Trophoblast cell (in vitro differentiated cells and primary cell): ENCODE results near the gene DONSON.

Experiments used
- DNase-seq, 2 donors: peaks; one replicate each; pipeline ENCODE4 v3.0.0-alpha.2; 2016
- H2AFZ ChIP-seq: 2 replicates; pipeline ENCODE4 v1.6.1; 2013; ENCODE audit warnings: low read length, moderate library complexity, mild to moderate bottlenecking; ENCODE audit not compliant: insufficient read depth, poor library complexity
- H2AK5ac ChIP-seq: 2 replicates; pipeline ENCODE4 v1.6.1; 2013; ENCODE audit warnings: mild to moderate bottlenecking, low read length
- H2BK120ac ChIP-seq: 2 replicates; pipeline ENCODE4 v1.6.1; 2013; ENCODE audit warnings: low read length, mild to moderate bottlenecking, moderate library complexity; ENCODE audit not compliant: insufficient read depth, poor library complexity
- H2BK12ac ChIP-seq: 2 replicates; pipeline ENCODE4 v1.6.1; 2013; ENCODE audit warnings: mild to moderate bottlenecking, low read length, moderate library complexity
- H2BK5ac ChIP-seq: 2 replicates; pipeline ENCODE4 v1.6.1; 2013; ENCODE audit warnings: low read length, low read depth, moderate library complexity, mild to moderate bottlenecking; ENCODE audit not compliant: poor library complexity
- H3K14ac ChIP-seq: 2 replicates; pipeline ENCODE4 v1.6.1; 2013; ENCODE audit warnings: mild to moderate bottlenecking, low read length
- H3K18ac ChIP-seq: 2 replicates; pipeline ENCODE4 v1.6.1; 2013; ENCODE audit warnings: mild to moderate bottlenecking, low read length
- H3K23ac ChIP-seq: 2 replicates; pipeline ENCODE4 v1.6.1; 2013; ENCODE audit warnings: low read length
- H3K27ac ChIP-seq: 2 replicates; pipeline ENCODE4 v1.5.1; 2013; ENCODE audit warnings: low read depth, mild to moderate bottlenecking, inconsistent platforms, low read length, moderate library complexity
- H3K27me3 ChIP-seq: 2 replicates; pipeline ENCODE4 v1.6.1; 2013; ENCODE audit warnings: inconsistent platforms, mild to moderate bottlenecking, low read length, moderate library complexity; ENCODE audit not compliant: insufficient read depth
- H3K36me3 ChIP-seq, 2 experiments: 1 replicate in 1 of 2; 2 replicates in 1 of 2; pipeline ENCODE4 v1.6.1; 2013; ENCODE audit warnings: low read length in 2 of 2, mild to moderate bottlenecking in 2 of 2, moderate library complexity in 1 of 2; ENCODE audit not compliant: insufficient read depth in 2 of 2, control insufficient read depth in 1 of 2
- H3K4ac ChIP-seq: 2 replicates; pipeline ENCODE4 v1.6.1; 2013; ENCODE audit warnings: low read depth, mild to moderate bottlenecking, low read length, moderate library complexity
- H3K4me1 ChIP-seq, 2 experiments: 1 replicate in 1 of 2; 2 replicates in 1 of 2; pipeline ENCODE4 v1.6.1; 2013; ENCODE audit warnings: low read length in 2 of 2, mild to moderate bottlenecking in 2 of 2, moderate library complexity in 1 of 2; ENCODE audit not compliant: insufficient read depth in 2 of 2, control insufficient read depth in 1 of 2
- H3K4me2 ChIP-seq: 2 replicates; pipeline ENCODE4 v1.6.1; 2013; ENCODE audit warnings: inconsistent platforms, mild to moderate bottlenecking, low read length, moderate library complexity
- H3K4me3 ChIP-seq: 2 replicates; pipeline ENCODE4 v1.5.1; 2013; ENCODE audit warnings: mild to moderate bottlenecking, low read depth, low read length, inconsistent platforms
- H3K79me1 ChIP-seq: one replicate; pipeline ENCODE4 v1.6.1; 2013; ENCODE audit warnings: low read length
- H3K79me2 ChIP-seq: 2 replicates; pipeline ENCODE4 v1.6.1; 2013; ENCODE audit warnings: low read length, mild to moderate bottlenecking; ENCODE audit not compliant: control insufficient read depth, insufficient read depth, poor library complexity
- H3K9ac ChIP-seq: 2 replicates; pipeline ENCODE4 v1.6.1; 2013; ENCODE audit warnings: mild to moderate bottlenecking, low read length
- H3K9me3 ChIP-seq: 2 replicates; pipeline ENCODE4 v1.6.1; 2013; ENCODE audit warnings: low read depth, mild to moderate bottlenecking, control low read depth, inconsistent platforms, low read length; ENCODE audit not compliant: insufficient read depth
- H4K12ac ChIP-seq: 2 replicates; pipeline ENCODE4 v1.6.1; 2013; ENCODE audit warnings: low read depth, mild to moderate bottlenecking, low read length, moderate library complexity
- H4K8ac ChIP-seq: 2 replicates; pipeline ENCODE4 v1.6.1; 2013; ENCODE audit warnings: low read depth, mild to moderate bottlenecking, low read length, moderate library complexity
- H4K91ac ChIP-seq: one replicate; pipeline ENCODE4 v1.6.1; 2013; ENCODE audit warnings: low read depth, mild to moderate bottlenecking, low read length, moderate library complexity
- WGBS: extraction: QIAGEN DNeasy Blood & Tissue Kit; methylation state at CpG from one replicate; pipeline ENCODE4 v1.1.7; 2013; ENCODE audit warnings: missing lambda C conversion rate; ENCODE audit not compliant: insufficient read length, insufficient coverage; ENCODE audit errors: extremely low coverage; 5-methylcytosine and 5-hydroxymethylcytosine counted together

The DONSON gene

DNA sequence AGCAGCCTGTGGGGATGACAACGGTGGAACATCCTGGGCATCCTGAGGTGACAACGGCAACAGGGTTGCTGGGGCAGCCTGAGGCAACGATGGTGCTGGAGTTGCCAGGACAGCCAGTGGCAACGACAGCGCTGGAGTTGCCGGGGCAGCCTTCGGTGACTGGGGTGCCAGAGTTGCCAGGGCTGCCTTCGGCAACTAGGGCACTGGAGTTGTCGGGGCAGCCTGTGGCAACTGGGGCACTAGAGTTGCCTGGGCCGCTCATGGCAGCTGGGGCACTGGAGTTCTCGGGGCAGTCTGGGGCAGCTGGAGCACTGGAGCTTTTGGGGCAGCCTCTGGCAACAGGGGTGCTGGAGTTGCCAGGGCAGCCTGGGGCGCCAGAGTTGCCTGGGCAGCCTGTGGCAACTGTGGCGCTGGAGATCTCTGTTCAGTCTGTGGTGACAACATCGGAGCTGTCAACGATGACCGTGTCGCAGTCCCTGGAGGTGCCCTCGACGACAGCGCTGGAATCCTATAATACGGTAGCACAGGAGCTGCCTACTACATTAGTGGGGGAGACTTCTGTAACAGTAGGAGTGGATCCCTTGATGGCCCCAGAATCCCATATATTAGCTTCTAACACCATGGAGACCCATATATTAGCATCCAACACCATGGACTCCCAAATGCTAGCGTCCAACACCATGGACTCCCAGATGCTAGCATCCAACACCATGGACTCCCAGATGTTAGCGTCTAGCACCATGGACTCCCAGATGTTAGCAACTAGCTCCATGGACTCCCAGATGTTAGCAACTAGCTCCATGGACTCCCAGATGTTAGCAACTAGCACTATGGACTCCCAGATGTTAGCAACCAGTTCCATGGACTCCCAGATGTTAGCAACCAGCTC lies 37.5 kb downstream of the DONSON start:
- Histone ChIP-seq H3K4me1 (no peaks in the 10 kb centered on the region), H3K79me2 (peaks cover 9% of the 10 kb centered on the region), H3K27me3 (no peaks in the 10 kb centered on the region), H3K14ac (no peak overlapping the region), H4K8ac (no peak overlapping the region), H4K91ac (no peak overlapping the region), H3K9me3 (peaks cover 3% of the 10 kb centered on the region), H3K9ac (no peak overlapping the region), H2BK5ac (no peak overlapping the region), H3K4me2 (no peak overlapping the region), H3K36me3 (peaks cover 47 to 62% of the 10 kb centered on the region in 2 experiments), H3K4ac (peak overlapping the region; percentile 37), H3K27ac (no peak overlapping the region), H3K4me3 (no peak overlapping the region), H3K23ac (no peak overlapping the region), H4K12ac (no peak overlapping the region), H2BK120ac (no peak overlapping the region), H2BK12ac (no peak overlapping the region), H3K18ac (no peak overlapping the region), H2AFZ (no peak overlapping the region), H3K79me1 (no peaks in the 10 kb centered on the region), H2AK5ac (no peak overlapping the region)
- DNase-seq = no peak
- WGBS = no CpG with 5 or more reads among the region's 23 CpGs

- Histone ChIP-seq H3K79me1 (no peaks in the 10 kb centered on the region), H3K18ac (no peak overlapping the region), H3K4me2 (no peak overlapping the region), H3K27ac (no peak overlapping the region), H4K8ac (no peak overlapping the region), H2BK5ac (no peak overlapping the region), H2AK5ac (no peak overlapping the region), H3K23ac (no peak overlapping the region), H3K9me3 (peaks cover 3% of the 10 kb centered on the region), H4K91ac (no peak overlapping the region), H2BK12ac (no peak overlapping the region), H3K4ac (peak overlapping the region; percentile 62), H2BK120ac (no peak overlapping the region), H3K79me2 (peaks cover 9% of the 10 kb centered on the region), H3K4me3 (no peak overlapping the region), H3K9ac (no peak overlapping the region), H3K27me3 (no peaks in the 10 kb centered on the region), H3K4me1 (no peaks in the 10 kb centered on the region), H3K14ac (no peak overlapping the region), H4K12ac (no peak overlapping the region), H3K36me3 (peaks cover 47 to 60% of the 10 kb centered on the region in 2 experiments), H2AFZ (no peak overlapping the region)
- no peak for DNase-seq
- no CpG with 5 or more reads among the region's 19 CpGs for WGBS
Observed at GRCh38 chr21:33549848-33550771, 38.4 kb downstream of the DONSON start.

DNA sequence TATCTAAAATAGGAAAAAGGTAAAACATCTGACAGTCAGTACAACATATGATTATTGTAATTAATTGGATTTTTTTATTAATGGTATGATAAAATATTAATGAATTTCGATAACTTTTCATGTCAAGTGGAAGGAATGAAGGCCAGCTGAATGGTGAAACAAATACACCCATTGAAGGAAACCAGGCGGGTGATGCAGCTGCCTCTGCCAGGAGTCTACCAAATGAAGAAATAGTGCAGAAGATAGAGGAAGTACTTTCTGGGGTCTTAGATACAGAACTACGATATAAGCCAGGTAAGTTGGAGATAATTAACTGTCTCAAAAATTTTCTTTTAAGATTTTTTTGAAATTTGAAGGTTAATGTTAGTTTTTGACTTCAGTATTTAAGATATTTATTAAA lies 42.4 kb downstream of the DONSON start:
- Histone ChIP-seq H3K4me1 (peaks cover 0 to 3% of the 10 kb centered on the region in 2 experiments), H2AK5ac (no peak overlapping the region), H3K23ac (no peak overlapping the region), H4K91ac (no peak overlapping the region), H2BK5ac (no peak overlapping the region), H2BK12ac (no peak overlapping the region), H3K27ac (no peak overlapping the region), H3K36me3 (peaks cover 21 to 22% of the 10 kb centered on the region in 2 experiments), H3K27me3 (no peaks in the 10 kb centered on the region), H2AFZ (no peak overlapping the region), H3K9ac (no peak overlapping the region), H3K4ac (peak overlapping the region; percentile 84), H3K79me2 (peaks cover 12% of the 10 kb centered on the region), H4K12ac (no peak overlapping the region), H3K14ac (no peak overlapping the region), H3K4me2 (no peak overlapping the region), H4K8ac (no peak overlapping the region), H3K79me1 (peaks cover 10% of the 10 kb centered on the region), H3K9me3 (peaks cover 3% of the 10 kb centered on the region), H2BK120ac (no peak overlapping the region), H3K18ac (no peak overlapping the region), H3K4me3 (no peak overlapping the region)
- DNase-seq = no peak
- 100% methylated on average over 1 of the region's 3 CpGs for WGBS

DNA sequence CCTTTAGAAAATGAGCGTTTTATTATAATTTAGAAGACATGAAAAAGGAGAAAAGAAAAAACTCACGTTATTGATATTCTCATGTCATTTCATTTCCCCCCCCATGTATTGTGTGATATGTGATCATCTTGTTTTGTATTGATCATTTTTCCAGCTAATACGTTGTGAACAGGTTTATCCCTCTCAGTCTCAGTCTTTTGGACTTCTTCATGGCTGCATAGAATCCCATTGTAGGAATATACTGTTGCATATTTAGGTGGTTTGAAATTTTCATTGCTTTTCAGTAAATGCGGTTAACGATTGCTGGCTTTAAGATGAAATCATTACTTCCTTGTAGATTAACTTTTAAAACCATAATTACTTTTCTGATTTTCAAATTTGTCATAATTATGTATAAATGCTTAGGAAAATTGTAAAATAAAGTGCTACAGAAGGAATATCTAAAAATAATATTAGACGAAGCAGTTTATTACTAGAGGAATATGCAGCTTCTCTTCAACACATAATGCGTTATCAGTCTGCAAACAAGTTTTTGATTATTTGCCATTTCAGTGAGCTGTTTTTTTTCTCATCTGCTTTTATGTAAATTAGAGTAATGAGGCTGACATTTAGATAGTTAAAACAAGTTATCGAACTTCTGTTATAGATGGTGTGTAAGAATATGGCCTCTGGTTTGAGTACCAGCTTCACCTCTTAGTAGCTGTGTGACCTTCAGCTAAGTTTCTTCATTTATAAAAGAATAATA lies 43.9 kb downstream of the DONSON start:
- H3K36me3 ChIP-seq = peaks cover 6 to 8% of the 10 kb centered on the region in 2 experiments
- no peak overlapping the region for H4K12ac ChIP-seq
- H2BK120ac ChIP-seq = no peak overlapping the region
- H3K4ac ChIP-seq = peak overlapping the region; percentile 73
- no peaks in the 10 kb centered on the region for H3K9me3 ChIP-seq
- WGBS = no CpG with 5 or more reads among the region's 8 CpGs
- H3K4me3 ChIP-seq = no peak overlapping the region
- H2AK5ac ChIP-seq = no peak overlapping the region
- no peak for DNase-seq
- no peak overlapping the region for H3K23ac ChIP-seq
- H2BK5ac ChIP-seq = no peak overlapping the region
- H4K91ac ChIP-seq = no peak overlapping the region
- peaks cover 8% of the 10 kb centered on the region for H3K79me2 ChIP-seq
- no peak overlapping the region for H3K27ac ChIP-seq
- no peaks in the 10 kb centered on the region for H3K27me3 ChIP-seq
- H3K9ac ChIP-seq = no peak overlapping the region
- no peak overlapping the region for H4K8ac ChIP-seq
- no peak overlapping the region for H3K18ac ChIP-seq
- H3K79me1 ChIP-seq = peaks cover 10% of the 10 kb centered on the region
- H2BK12ac ChIP-seq = no peak overlapping the region
- H3K4me1 ChIP-seq = peaks cover 0 to 4% of the 10 kb centered on the region in 2 experiments
- H3K14ac ChIP-seq = no peak overlapping the region
- H2AFZ ChIP-seq = no peak overlapping the region
- H3K4me2 ChIP-seq = peak overlapping the region; percentile 67
